HG02973 (cell line): ENCODE measurements around the gene NPRL2.

Source experiments
- ATAC-seq: cut with Tn5 transposase; IDR thresholded peaks from one replicate; pipeline ENCODE4 v1.9.1; 2021; ENCODE audit warnings: moderate library complexity; ENCODE audit not compliant: unreplicated experiment

Gene NPRL2

GRCh38 chr3:50327943-50328691 is 22.5 kb downstream of the NPRL2 start, which contains the start of gene TUSC2:
TUSC2 (minus strand) TSS chr3:50328223; CDS start chr3:50328099, 124 bp downstream.
- ATAC-seq, result peak; percentile 75

GRCh38 chr3:50327129-50327528 is 23.4 kb downstream of the NPRL2 start:
- no peak for ATAC-seq

DNA sequence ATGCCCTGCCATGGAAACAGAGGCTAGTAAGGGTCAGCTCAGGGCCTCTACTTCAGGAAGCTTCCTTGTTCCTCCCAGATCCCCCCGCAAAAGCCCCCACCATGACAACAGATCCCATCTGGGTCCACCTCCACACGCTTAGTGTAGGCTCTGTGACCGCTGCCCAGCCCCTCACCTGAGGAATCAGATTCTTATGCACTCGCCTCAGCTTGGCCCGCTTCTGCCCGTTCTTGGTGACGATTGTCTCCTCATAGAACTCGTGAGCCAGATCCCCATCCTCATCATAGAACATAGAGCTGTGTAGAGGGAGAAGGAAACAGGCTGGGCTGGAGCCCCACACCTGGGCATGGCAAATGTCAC is 24.4 kb downstream of the NPRL2 start:
- ATAC-seq, result no peak

DNA sequence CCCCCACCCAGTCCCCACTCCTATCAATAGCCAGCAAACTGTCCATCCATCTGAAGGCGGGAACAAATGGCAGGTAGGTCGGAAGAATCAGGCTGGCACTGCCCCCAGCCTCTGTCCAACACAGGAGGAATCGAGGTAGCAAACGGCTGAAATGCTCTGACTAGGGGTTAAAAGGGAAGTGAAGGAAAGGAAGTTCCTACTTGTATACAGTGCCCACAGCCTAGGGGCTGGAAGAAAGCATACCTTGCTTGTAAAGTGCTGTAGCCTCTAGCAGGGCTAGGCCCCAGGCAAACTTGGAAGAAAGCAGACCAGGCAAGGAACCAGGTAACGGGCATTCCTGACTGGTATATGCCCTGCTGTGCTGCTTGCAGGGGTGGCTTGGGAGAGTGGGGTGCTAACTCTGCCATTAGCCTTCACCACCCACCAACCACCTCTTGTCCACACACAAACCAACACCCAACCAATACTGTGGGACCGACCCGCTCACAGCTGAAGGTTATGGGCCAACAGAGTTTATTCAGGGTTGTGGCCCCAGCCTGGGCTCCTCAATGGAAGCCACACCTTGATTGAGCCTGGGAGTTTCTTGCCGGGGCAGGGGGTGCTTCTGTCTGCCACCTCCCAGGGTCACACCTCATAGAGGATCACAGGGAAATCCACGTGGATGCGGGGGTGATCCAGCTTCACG is 24.9 kb downstream of the NPRL2 start:
- no peak for ATAC-seq

DNA sequence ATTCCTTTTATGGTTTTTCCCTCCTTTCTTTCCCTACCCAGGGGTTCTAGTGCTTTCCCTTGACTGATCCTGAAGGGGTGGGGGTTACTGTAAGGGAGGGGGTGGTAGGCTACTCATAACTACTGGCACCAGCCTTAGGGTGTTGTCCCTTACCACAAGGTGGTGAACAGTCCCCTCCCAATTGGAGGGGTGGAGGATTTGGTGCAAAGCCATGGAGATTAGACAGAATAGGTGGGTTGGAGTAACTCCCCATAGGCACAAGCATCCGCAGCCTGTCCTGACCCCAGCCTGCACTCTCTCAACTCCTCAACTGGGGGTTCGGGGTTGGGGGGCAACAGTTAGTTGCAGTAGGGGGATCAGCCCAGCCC is 25.5 kb downstream of the NPRL2 start:
- no peak for ATAC-seq

GRCh38 chr3:50324351-50325112 is 26.0 kb downstream of the NPRL2 start:
- ATAC-seq, result no peak

- no peak for ATAC-seq
These were observed 26.9 kb downstream of the NPRL2 start for GRCh38 chr3:50323614-50324199.

GRCh38 chr3:50323092-50323600 is 27.4 kb downstream of the NPRL2 start:
- ATAC-seq, result no peak

DNA sequence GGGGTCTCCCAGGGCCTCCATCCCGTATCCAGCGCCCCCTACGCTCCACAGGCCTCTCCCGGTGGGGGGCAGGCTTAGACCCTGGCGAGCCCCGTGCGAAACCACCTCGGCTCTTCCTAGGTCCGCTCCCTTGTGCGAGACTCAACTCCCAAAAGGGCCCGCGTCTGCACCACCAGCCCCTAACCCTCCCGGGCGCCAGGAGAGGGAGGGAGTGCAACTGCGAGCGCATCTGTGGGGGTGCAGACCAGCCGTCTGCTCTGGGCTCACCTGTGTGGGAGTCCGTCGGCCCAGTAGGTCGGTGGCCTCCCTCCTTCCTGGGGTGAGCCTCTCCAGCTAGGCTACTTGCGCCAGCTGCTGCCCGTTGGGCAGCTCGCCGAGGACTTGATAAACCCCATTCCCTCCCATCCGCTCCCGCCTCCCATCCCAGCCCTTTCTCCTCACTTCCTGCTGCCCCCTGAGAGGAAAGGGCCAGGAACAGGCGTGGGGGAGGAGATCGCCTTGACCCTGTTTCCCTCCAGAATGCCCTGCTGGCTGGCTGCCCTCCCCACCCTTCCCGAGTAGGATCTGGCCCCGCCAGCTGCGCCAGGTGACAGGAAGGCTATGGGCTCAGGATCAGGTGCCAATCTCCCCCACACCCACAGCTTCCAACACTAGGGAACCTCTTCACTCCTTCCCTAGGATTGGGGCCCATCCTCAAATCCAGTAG is 28.0 kb downstream of the NPRL2 start, which contains the start of gene HYAL2:
HYAL2 (minus strand) TSS at position 360 of the 706 bp plus-strand sequence. CDS start 2,256 bp downstream, outside the sequence.
- no peak for ATAC-seq

- no peak for ATAC-seq
These were observed 28.5 kb downstream of the NPRL2 start for GRCh38 chr3:50322115-50322385.

DNA sequence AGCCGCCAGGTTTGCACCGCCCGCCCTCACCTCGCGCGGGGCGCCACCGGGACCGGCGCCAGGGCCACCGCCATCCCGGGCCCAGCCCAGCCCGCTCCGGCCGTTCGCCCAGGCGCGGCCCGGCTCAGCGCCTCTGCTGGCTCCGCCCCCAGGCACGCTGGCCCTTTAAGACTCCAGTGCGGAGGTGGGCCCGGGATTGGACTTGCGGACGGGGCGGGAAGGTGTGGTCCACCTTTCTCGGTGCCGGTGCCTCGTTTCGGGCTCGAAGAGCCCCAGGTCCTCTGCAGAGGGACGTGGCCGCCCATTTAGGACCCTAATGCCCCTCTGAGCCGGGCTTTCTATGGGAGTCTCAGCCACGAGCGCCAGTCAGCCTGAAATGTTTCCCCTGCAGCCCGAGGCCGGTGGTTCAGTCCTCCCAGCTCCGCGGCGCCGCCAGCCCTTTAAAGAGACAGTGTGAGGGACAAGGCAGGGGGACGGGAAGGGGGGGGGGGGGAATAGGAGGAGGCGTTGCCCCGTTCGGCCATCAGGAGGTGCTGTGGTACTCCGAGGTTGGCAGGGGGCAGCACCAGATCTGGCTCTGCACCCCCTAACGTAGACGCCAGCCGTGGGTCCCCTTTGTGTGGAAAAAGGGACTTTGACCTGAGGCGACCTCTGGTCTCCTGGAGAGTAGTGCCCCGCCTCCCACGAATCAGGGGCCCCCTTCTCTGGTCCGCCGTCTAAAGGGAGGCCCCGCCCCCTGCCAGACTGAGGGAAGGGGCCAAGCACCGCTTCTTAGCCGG is 29.1 kb downstream of the NPRL2 start:
- peak; percentile 72 for ATAC-seq

DNA sequence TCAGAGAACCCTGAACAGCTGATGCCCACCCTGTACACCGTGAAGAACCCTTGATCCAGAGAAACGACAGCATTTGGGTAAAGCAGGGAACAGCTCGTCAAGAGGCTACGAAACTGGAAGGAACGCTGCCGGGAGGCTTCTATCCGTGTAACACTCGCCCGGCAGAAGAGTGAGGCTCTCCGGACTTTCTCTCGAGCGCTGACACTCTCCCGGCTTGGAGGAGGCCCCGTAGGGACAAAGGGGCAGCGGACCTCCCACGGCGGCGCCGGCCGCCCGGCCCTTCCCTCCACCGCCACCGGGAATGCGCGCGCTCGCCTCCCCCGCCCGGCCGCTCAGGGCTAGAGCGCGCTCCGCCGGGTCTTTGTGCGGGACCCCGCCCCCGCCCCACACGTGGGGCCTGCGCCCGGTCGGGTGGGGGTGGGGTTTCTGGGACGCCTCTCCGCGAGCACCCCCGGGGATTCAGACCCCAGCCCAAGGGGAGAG is 29.7 kb downstream of the NPRL2 start:
- ATAC-seq, result peak; percentile 36

DNA sequence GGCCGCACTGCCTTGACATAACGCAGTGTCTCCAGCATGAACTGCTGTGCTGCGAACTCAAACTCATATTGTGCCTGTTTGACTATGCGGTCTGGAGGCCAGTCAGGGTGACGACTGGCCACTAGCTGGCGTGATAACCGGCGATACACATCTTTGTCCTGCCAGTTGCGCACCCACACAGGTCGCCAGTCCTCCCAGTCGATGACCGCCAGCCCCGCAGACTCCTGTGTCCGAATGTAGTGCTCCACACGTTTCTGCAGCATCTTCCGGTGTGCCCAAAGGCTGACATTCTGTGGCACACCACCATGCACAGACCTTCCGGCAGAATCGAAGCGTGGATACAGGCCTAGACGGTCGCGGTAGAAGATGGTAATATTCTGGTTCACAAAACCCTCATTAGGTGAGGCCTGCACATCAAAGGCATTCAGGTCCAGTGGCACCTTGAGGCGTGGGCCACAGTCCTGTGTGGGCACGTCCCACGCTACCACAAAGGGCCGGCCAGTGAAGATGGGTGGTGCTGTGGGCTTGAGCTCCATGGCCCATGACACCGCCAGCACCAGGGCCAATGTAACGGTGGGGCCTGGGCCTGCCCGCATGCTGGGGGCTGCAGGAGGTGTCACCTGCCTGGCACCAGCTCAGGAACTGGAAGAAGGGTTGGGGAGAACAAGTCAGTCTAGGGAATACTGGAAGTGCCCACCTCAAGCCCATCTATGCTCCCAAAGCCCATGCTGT is 30.5 kb downstream of the NPRL2 start:
- no peak for ATAC-seq

DNA sequence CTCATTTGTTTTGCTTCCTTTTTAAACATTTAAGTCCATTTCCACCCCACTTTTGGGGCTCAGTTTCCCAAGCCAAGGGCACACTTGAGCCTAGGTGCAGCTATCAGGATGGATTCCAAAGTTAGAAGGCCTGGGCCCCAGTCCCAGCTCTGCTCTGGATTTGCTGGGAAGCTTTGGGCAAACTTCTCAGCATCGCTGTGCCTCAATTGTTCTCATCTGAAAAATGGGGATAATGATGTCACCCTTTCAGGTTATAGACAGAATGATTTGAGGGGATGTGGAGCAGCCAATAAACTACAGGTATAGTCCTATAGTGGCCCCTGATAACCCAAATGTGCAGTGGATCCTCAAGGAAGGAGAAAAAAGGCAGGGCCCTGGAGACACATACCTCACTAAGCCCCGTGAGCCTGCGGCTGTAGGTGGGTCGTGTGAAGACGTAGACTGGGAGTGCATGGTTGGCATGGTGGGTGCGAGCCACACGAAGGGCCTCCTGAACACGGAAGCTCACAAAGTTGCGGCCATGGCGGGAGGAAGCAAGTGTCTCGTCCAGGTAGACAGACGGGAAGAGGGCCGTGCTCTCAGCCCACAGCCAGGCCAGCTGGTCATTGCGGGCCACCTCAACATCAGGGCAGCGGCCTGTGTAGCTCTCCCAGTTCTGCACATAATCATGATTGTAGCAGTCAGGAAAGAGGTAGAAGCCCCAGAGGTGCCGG is 31.2 kb downstream of the NPRL2 start:
- ATAC-seq, result no peak

DNA sequence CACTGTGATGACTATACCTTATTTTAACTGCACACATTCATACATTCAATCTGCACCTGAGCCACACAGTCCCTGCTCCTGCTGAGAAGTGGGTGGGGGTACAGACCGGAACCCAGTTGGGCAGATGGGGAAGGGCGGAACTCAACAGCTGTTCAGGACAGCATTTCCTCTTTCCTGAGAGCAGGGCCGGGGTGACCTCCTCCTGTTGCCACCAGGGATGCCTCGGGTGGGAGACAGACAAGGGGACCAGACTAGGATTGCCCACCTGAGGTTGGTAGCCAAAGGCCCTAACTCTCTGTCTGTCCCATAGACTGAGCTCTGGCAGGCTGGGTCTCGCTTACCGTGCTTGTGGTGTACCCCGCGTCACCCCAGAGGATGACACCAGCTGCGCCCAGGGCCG is 32.0 kb downstream of the NPRL2 start:
- ATAC-seq, result no peak

GRCh38 chr3:50318163-50318562 is 32.4 kb downstream of the NPRL2 start:
- no peak for ATAC-seq

- no peak for ATAC-seq
These were observed 33.3 kb downstream of the NPRL2 start for GRCh38 chr3:50317300-50317699.

DNA sequence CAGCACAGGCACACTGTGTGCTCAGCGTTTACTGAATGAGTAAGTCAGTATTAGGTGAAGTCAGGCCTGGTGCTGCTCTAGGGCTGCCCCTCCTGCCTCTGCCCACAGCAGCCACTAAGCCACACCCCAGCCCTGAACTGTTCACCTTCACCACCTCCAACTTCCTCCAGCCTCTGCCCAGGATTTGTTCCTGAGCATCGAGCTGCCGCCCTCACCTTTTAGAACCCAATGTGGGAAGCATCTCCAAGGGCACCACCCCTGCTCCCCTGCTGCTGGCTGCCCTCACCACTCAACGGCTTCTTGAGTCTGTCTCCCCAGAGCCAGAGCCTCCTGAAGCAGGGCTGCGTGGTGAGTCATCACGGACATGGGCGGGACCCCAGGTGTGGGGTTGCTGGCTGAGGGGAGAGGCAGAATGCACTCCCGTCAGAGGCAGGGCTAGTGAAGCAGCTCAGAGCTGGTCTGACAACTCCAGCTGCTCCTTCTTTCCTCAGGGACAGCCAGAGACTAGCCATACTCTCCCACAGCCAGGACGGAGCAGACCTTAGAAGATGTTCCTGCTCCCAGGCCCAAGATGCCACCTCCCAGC is 33.8 kb downstream of the NPRL2 start:
- no peak for ATAC-seq
